GM23338 (cell line): ENCODE results near the gene GUCA1C. TPM values are rescaled to one million over a fixed set of nuclear protein-coding genes. Genes with fewer than 3 reads are reported as not detected.

Experiments used
- ATAC-seq: fragments of 200-7000 bp; cut with Tn5 transposase; 3 replicates; pipeline ENCODE4 v1.9.1; 2020
- DNase-seq: peaks from one replicate; pipeline ENCODE4 v3.0.0-alpha.2; 2015; ENCODE audit warnings: low spot score
- H2AFZ ChIP-seq: fragments of 200-600 bp; sonication (generic); 2 replicates; pipeline ENCODE4 v1.8.0; 2016; ENCODE audit warnings: antibody characterized with exemption, mild to moderate bottlenecking, moderate library complexity
- H3F3A ChIP-seq: fragments of 200-600 bp; sonication (generic); replicated peaks from 2 replicates; pipeline ENCODE4 v1.8.0; 2017; ENCODE audit warnings: antibody characterized with exemption, mixed run types, low read depth
- H3K27ac ChIP-seq: fragments of 200-600 bp; sonication (generic); 2 replicates; pipeline ENCODE4 v1.6.1; 2016; ENCODE audit warnings: low read depth
- H3K27me3 ChIP-seq: fragments of 200-600 bp; sonication (generic); 2 replicates; pipeline ENCODE4 v1.8.0; 2016; ENCODE audit warnings: mild to moderate bottlenecking, mixed run types, moderate library complexity; ENCODE audit not compliant: insufficient read depth
- H3K36me3 ChIP-seq: fragments of 200-600 bp; sonication (generic); 2 replicates; pipeline ENCODE4 v1.8.0; 2016; ENCODE audit warnings: mild to moderate bottlenecking; ENCODE audit not compliant: insufficient read depth
- H3K4me1 ChIP-seq: fragments of 200-600 bp; sonication (generic); 2 replicates; pipeline ENCODE4 v1.8.0; 2016; ENCODE audit warnings: mild to moderate bottlenecking, moderate library complexity; ENCODE audit not compliant: insufficient read depth
- H3K4me2 ChIP-seq: fragments of 200-600 bp; sonication (generic); 2 replicates; pipeline ENCODE4 v1.7.1; 2017; ENCODE audit warnings: mixed run types
- H3K4me3 ChIP-seq: fragments of 200-600 bp; sonication (generic); 2 replicates; pipeline ENCODE4 v1.6.1; 2016; ENCODE audit warnings: mixed run types
- H3K79me2 ChIP-seq: fragments of 200-600 bp; sonication (generic); replicated peaks from 2 replicates; pipeline ENCODE4 v1.8.0; 2017; ENCODE audit warnings: mild to moderate bottlenecking; ENCODE audit not compliant: insufficient read depth
- H3K9me2 ChIP-seq: fragments of 200-600 bp; sonication (generic); 2 replicates; pipeline ENCODE4 v1.8.0; 2017; ENCODE audit not compliant: insufficient read depth
- H4K20me1 ChIP-seq: fragments of 200-600 bp; sonication (generic); replicated peaks from 2 replicates; pipeline ENCODE4 v1.8.0; 2017; ENCODE audit warnings: mild to moderate bottlenecking; ENCODE audit not compliant: insufficient read depth
- H3K27ac Mint-ChIP-seq: 2 replicates; pipeline ENCODE4 v1.8.0; 2020; ENCODE audit warnings: inconsistent platforms, mild to moderate bottlenecking, moderate library complexity, mixed read lengths
- H3K27me3 Mint-ChIP-seq: 3 replicates; pipeline ENCODE4 v1.8.0; 2022; ENCODE audit warnings: low read depth, mild to moderate bottlenecking, moderate library complexity, mixed read lengths, inconsistent platforms; ENCODE audit not compliant: insufficient read depth, poor library complexity
- H3K36me3 Mint-ChIP-seq: 3 replicates; pipeline ENCODE4 v1.8.0; 2021; ENCODE audit warnings: low read depth, mild to moderate bottlenecking, inconsistent platforms, moderate library complexity, mixed read lengths
- H3K4me1 Mint-ChIP-seq: 3 replicates; pipeline ENCODE4 v1.8.0; 2020; ENCODE audit warnings: mild to moderate bottlenecking, inconsistent platforms, mixed read lengths
- H3K4me3 Mint-ChIP-seq: 3 replicates; pipeline ENCODE4 v1.8.0; 2021; ENCODE audit warnings: moderate library complexity, mild to moderate bottlenecking, inconsistent platforms, mixed read lengths
- H3K9me3 Mint-ChIP-seq: 3 replicates; pipeline ENCODE4 v1.8.0; 2020; ENCODE audit warnings: moderate library complexity, mild to moderate bottlenecking, inconsistent platforms, mixed read lengths
- ETS1 ChIP-seq: IDR thresholded peaks from 2 replicates; pipeline ENCODE4 v1.6.1; 2016; ENCODE audit warnings: antibody characterized with exemption
- EZH2 ChIP-seq: fragments of 200-600 bp; sonication (generic); IDR thresholded peaks from one replicate; pipeline ENCODE4 v1.8.0; 2017; ENCODE audit warnings: antibody characterized with exemption, mild to moderate bottlenecking, low read depth; ENCODE audit not compliant: unreplicated experiment
- EZH2phosphoT487 ChIP-seq: fragments of 200-600 bp; sonication (generic); IDR thresholded peaks from one replicate; pipeline ENCODE4 v1.8.1; 2018; ENCODE audit warnings: antibody characterized with exemption; ENCODE audit not compliant: unreplicated experiment
- JUNB ChIP-seq: IDR thresholded peaks from one replicate; pipeline ENCODE4 v1.6.1; 2016; ENCODE audit warnings: antibody characterized with exemption; ENCODE audit not compliant: unreplicated experiment
- NANOG ChIP-seq: IDR thresholded peaks from 2 replicates; pipeline ENCODE4 v1.6.1; 2016; ENCODE audit warnings: antibody characterized with exemption, borderline replicate concordance
- POLR2AphosphoS5 ChIP-seq: IDR thresholded peaks from 2 replicates; pipeline ENCODE4 v1.6.1; 2016; ENCODE audit warnings: antibody characterized with exemption, low read depth
- REST ChIP-seq: IDR thresholded peaks from one replicate; pipeline ENCODE4 v1.6.1; 2018; ENCODE audit warnings: antibody characterized with exemption; ENCODE audit not compliant: unreplicated experiment
- STAT1 ChIP-seq: IDR thresholded peaks from one replicate; pipeline ENCODE4 v1.6.1; 2016; ENCODE audit warnings: antibody characterized with exemption; ENCODE audit not compliant: unreplicated experiment
- ZNF114 ChIP-seq: fragments of 250-450 bp; sonication (Bioruptor Pico); IDR thresholded peaks from 2 replicates; pipeline ENCODE4 v1.5.0; 2020; ENCODE audit warnings: mild to moderate bottlenecking, moderate library complexity
- ZNF462 ChIP-seq: fragments of 250-450 bp; sonication (Bioruptor Pico); IDR thresholded peaks from 2 replicates; pipeline ENCODE4 v1.5.0; 2020; ENCODE audit warnings: mild to moderate bottlenecking, moderate library complexity
- polyA plus RNA-seq: library from polyadenylated mRNA; unstranded; fragments of >200 nt; fragmentation: Nextera tagmentation; extraction: Ambion mirVana; gene quantifications from 2 replicates; pipeline ENCODE4 v1.2.1, GENCODE V29; 2016
- total RNA-seq: library from RNA; depleted of rRNA; stranded (reverse); fragments of >200 nt; shearing (Covaris generic); gene quantifications from 2 replicates; pipeline ENCODE4 v1.2.3, GENCODE V29; 2014

Gene GUCA1C
- total and polyA plus RNA-seq, 2 experiments from 2014 or later, result not detected

GRCh38 chr3:108882762-108883161 is 70.9 kb downstream of the GUCA1C start:
- Mint-ChIP-seq H3K27ac (no peak overlapping the region), H3K9me3 (no peaks in the 10 kb centered on the region), H3K4me1 (peaks cover 7% of the 10 kb centered on the region), H3K4me3 (no peak overlapping the region), H3K27me3 (no peaks in the 10 kb centered on the region), H3K36me3 (no peaks in the 10 kb centered on the region)
- Histone ChIP-seq H2AFZ (no peak overlapping the region), H3K79me2 (no peaks in the 10 kb centered on the region), H4K20me1 (no peaks in the 10 kb centered on the region), H3K27me3 (no peaks in the 10 kb centered on the region), H3F3A (no peaks in the 10 kb centered on the region), H3K4me1 (peaks cover 9% of the 10 kb centered on the region), H3K27ac (no peak overlapping the region), H3K4me2 (no peak overlapping the region), H3K4me3 (no peak overlapping the region), H3K9me2 (no peaks in the 10 kb centered on the region), H3K36me3 (no peaks in the 10 kb centered on the region)
- DNase-seq (no peak), ATAC-seq (no peak)
- no peak for TF ChIP-seq REST
- TF ChIP-seq ETS1, result no peak
- no peak for TF ChIP-seq ZNF462
- no peak for TF ChIP-seq JUNB
- no peak for TF ChIP-seq STAT1
- no peak for TF ChIP-seq EZH2
- no peak for TF ChIP-seq NANOG
- no peak for TF ChIP-seq EZH2phosphoT487
- TF ChIP-seq POLR2AphosphoS5, result no peak
- TF ChIP-seq ZNF114 (CRISPR knock-in tag), result no peak
